Ishikawa (cell line): ENCODE data around the gene NINJ1.

ENCODE experiments used
- CEBPB ChIP-seq: IDR thresholded peaks from 2 replicates; pipeline ENCODE4 v1.6.1; 2012
- CREB1 ChIP-seq: IDR thresholded peaks from 2 replicates; pipeline ENCODE4 v1.6.1; 2012; ENCODE audit warnings: low read depth
- EGR1 ChIP-seq: IDR thresholded peaks from 2 replicates; pipeline ENCODE4 v1.6.1; 2012
- EP300 ChIP-seq: IDR thresholded peaks from 2 replicates; pipeline ENCODE4 v1.6.1; 2012; ENCODE audit warnings: borderline replicate concordance
- FOXM1 ChIP-seq: IDR thresholded peaks from 2 replicates; pipeline ENCODE4 v1.6.1; 2012; ENCODE audit warnings: low read depth, borderline replicate concordance
- MAX ChIP-seq: IDR thresholded peaks from 2 replicates; pipeline ENCODE4 v1.6.1; 2012
- NFIC ChIP-seq: IDR thresholded peaks from 2 replicates; pipeline ENCODE4 v1.6.1; 2012
- RAD21 ChIP-seq: IDR thresholded peaks from 2 replicates; pipeline ENCODE4 v1.6.1; 2012; ENCODE audit warnings: low read depth
- REST ChIP-seq: IDR thresholded peaks from 2 replicates; pipeline ENCODE4 v1.6.1; 2012; ENCODE audit warnings: low read depth, mild to moderate bottlenecking
- TAF1 ChIP-seq: IDR thresholded peaks from 2 replicates; pipeline ENCODE4 v1.6.1; 2012; ENCODE audit warnings: low read depth, mild to moderate bottlenecking
- TCF12 ChIP-seq: IDR thresholded peaks from 2 replicates; pipeline ENCODE4 v1.6.1; 2012; ENCODE audit warnings: low read depth
- TEAD4 ChIP-seq: IDR thresholded peaks from 2 replicates; pipeline ENCODE4 v1.6.1; 2012
- USF1 ChIP-seq: IDR thresholded peaks from 2 replicates; pipeline ENCODE4 v1.6.1; 2012
- YY1 ChIP-seq: IDR thresholded peaks from 2 replicates; pipeline ENCODE4 v1.6.1; 2012; ENCODE audit warnings: low read depth
- ZBTB7A ChIP-seq: IDR thresholded peaks from 2 replicates; pipeline ENCODE4 v1.6.1; 2012; ENCODE audit warnings: low read depth

Gene NINJ1

GRCh38 chr9:93080406-93080805 lies 53.6 kb downstream of the NINJ1 start:
- TF ChIP-seq RAD21 (no peak), USF1 (no peak), YY1 (no peak), ZBTB7A (no peak), TEAD4 (no peak), FOXM1 (no peak), EP300 (no peak), MAX (no peak), NFIC (no peak), TCF12 (no peak), TAF1 (no peak), REST (no peak), CEBPB (no peak), EGR1 (no peak), CREB1 (no peak)

GRCh38 chr9:93079371-93079770 lies 54.7 kb downstream of the NINJ1 start:
- no peak for TF ChIP-seq FOXM1
- TF ChIP-seq TAF1, result no peak
- TF ChIP-seq REST, result no peak
- TF ChIP-seq USF1, result no peak
- TF ChIP-seq ZBTB7A, result no peak
- no peak for TF ChIP-seq MAX
- no peak for TF ChIP-seq EGR1
- no peak for TF ChIP-seq EP300
- TF ChIP-seq NFIC, result no peak
- no peak for TF ChIP-seq TEAD4
- no peak for TF ChIP-seq CREB1
- no peak for TF ChIP-seq YY1

GRCh38 chr9:93077811-93078210 lies 56.2 kb downstream of the NINJ1 start:
- TF ChIP-seq CREB1 (no peak), TAF1 (no peak)

GRCh38 chr9:93077367-93077766 lies 56.7 kb downstream of the NINJ1 start:
- TF ChIP-seq USF1, result no peak
- no peak for TF ChIP-seq TCF12
- no peak for TF ChIP-seq RAD21
- no peak for TF ChIP-seq TAF1
- no peak for TF ChIP-seq EGR1
- no peak for TF ChIP-seq ZBTB7A

- TF ChIP-seq EGR1, result no peak
- no peak for TF ChIP-seq EP300
- no peak for TF ChIP-seq TEAD4
- TF ChIP-seq YY1, result no peak
- no peak for TF ChIP-seq CREB1
- TF ChIP-seq NFIC, result no peak
- TF ChIP-seq ZBTB7A, result no peak
- TF ChIP-seq CEBPB, result no peak
- TF ChIP-seq TAF1, result no peak
- no peak for TF ChIP-seq REST
- TF ChIP-seq USF1, result no peak
- no peak for TF ChIP-seq MAX
- no peak for TF ChIP-seq RAD21
- no peak for TF ChIP-seq TCF12
- no peak for TF ChIP-seq FOXM1
Observed at GRCh38 chr9:93076792-93077128, 57.3 kb downstream of the NINJ1 start.
